Chondrocyte (in vitro differentiated cells): ENCODE measurements around the gene REPS2. TPM values are rescaled to one million over a fixed set of nuclear protein-coding genes. Genes with fewer than 3 reads are reported as not detected.

Experiments used
- DNase-seq: peaks from one replicate; pipeline ENCODE4 v3.0.0; 2021; ENCODE audit warnings: mixed read lengths, low spot score
- H3K27ac Mint-ChIP-seq: one replicate; pipeline ENCODE4 v1.8.0; 2021; ENCODE audit warnings: mild to moderate bottlenecking, moderate library complexity, mixed read lengths; ENCODE audit not compliant: unreplicated experiment
- H3K27me3 Mint-ChIP-seq: 2 replicates; pipeline ENCODE4 v1.8.0; 2021; ENCODE audit warnings: low read depth, mixed read lengths
- H3K36me3 Mint-ChIP-seq: 2 replicates; pipeline ENCODE4 v1.8.0; 2021; ENCODE audit warnings: low read depth, mixed read lengths
- H3K4me1 Mint-ChIP-seq: 2 replicates; pipeline ENCODE4 v1.8.0; 2021; ENCODE audit warnings: low read depth, mild to moderate bottlenecking, mixed read lengths
- H3K4me3 Mint-ChIP-seq: one replicate; pipeline ENCODE4 v1.8.0; 2021; ENCODE audit warnings: mild to moderate bottlenecking, moderate library complexity, mixed read lengths; ENCODE audit not compliant: unreplicated experiment
- H3K9me3 Mint-ChIP-seq: 2 replicates; pipeline ENCODE4 v1.8.0; 2021; ENCODE audit warnings: low read depth, mixed read lengths
- CTCF ChIP-seq: fragments of 200-600 bp; sonication (generic); IDR thresholded peaks from 2 replicates; pipeline ENCODE4 v1.5.0; 2021; ENCODE audit warnings: antibody characterized with exemption, mild to moderate bottlenecking, moderate library complexity
- total RNA-seq: library from RNA; stranded (reverse); gene quantifications from 3 replicates; pipeline ENCODE4 v1.2.1, GENCODE V29; 2021

The REPS2 gene
- total RNA-seq, 1 donor from 2014 or later, result 2.4 TPM

- no peak for DNase-seq
Observed at GRCh38 chrX:17164941-17165340, 218.5 kb downstream of the REPS2 start.

GRCh38 chrX:17167915-17168314, 221.5 kb downstream of the REPS2 start:
- no peak overlapping the region for H3K4me3 Mint-ChIP-seq
- H3K36me3 Mint-ChIP-seq, result peaks cover 4% of the 10 kb centered on the region
- H3K4me1 Mint-ChIP-seq, result no peaks in the 10 kb centered on the region
- no peak for DNase-seq
- no peak for TF ChIP-seq CTCF
- H3K27ac Mint-ChIP-seq, result no peak overlapping the region
- peaks cover 24% of the 10 kb centered on the region for H3K9me3 Mint-ChIP-seq
- H3K27me3 Mint-ChIP-seq, result no peaks in the 10 kb centered on the region

More at GRCh38 chrX:17164941-17165340, 218.5 kb downstream of the REPS2 start:
- Mint-ChIP-seq H3K4me3 (no peak overlapping the region), H3K27me3 (peaks cover under 1% of the 10 kb centered on the region), H3K4me1 (no peaks in the 10 kb centered on the region), H3K36me3 (peaks cover 10% of the 10 kb centered on the region), H3K9me3 (peaks cover 43% of the 10 kb centered on the region), H3K27ac (no peak overlapping the region)
- TF ChIP-seq CTCF, result no peak

GRCh38 chrX:17170973-17171372, 224.5 kb downstream of the REPS2 start:
- no peak for TF ChIP-seq CTCF
- Mint-ChIP-seq H3K9me3 (peaks cover 5% of the 10 kb centered on the region), H3K27ac (no peak overlapping the region), H3K36me3 (no peaks in the 10 kb centered on the region), H3K4me3 (no peak overlapping the region), H3K27me3 (no peaks in the 10 kb centered on the region), H3K4me1 (no peaks in the 10 kb centered on the region)
- DNase-seq, result no peak

GRCh38 chrX:17174671-17175070, 228.2 kb downstream of the REPS2 start:
- no peaks in the 10 kb centered on the region for H3K27me3 Mint-ChIP-seq
- H3K4me3 Mint-ChIP-seq, result no peak overlapping the region
- DNase-seq, result no peak
- no peaks in the 10 kb centered on the region for H3K4me1 Mint-ChIP-seq
- H3K9me3 Mint-ChIP-seq, result peaks cover 5% of the 10 kb centered on the region
- no peak overlapping the region for H3K27ac Mint-ChIP-seq
- no peak for TF ChIP-seq CTCF
- no peaks in the 10 kb centered on the region for H3K36me3 Mint-ChIP-seq

- no peaks in the 10 kb centered on the region for H3K36me3 Mint-ChIP-seq
- TF ChIP-seq CTCF, result no peak
- H3K27ac Mint-ChIP-seq, result no peak overlapping the region
- no peaks in the 10 kb centered on the region for H3K4me1 Mint-ChIP-seq
- H3K27me3 Mint-ChIP-seq, result peaks cover 4% of the 10 kb centered on the region
- H3K4me3 Mint-ChIP-seq, result no peak overlapping the region
- peaks cover 7% of the 10 kb centered on the region for H3K9me3 Mint-ChIP-seq
- no peak for DNase-seq
Observed at GRCh38 chrX:17182317-17182716, 235.9 kb downstream of the REPS2 start.
